Panc1 (cell line): ENCODE data around the gene RMI1. TPM values are rescaled to one million over a fixed set of nuclear protein-coding genes. Genes with fewer than 3 reads are reported as not detected.

ENCODE experiments used
- ATAC-seq: fragments of 200-7000 bp; cut with Tn5 transposase; 2 replicates; pipeline ENCODE4 v1.9.1; 2020; ENCODE audit warnings: mild to moderate bottlenecking, moderate library complexity
- BruUV-seq: library from RNA; stranded (reverse); fragments of 400-500 nt; replicated peaks from 2 replicates; lab custom pipeline; 2021; lab: Mats Ljungman, UMichigan
- CTCF ChIA-PET: fragments of 300-600 bp; sonication (Branson Sonifier 250); formaldehyde crosslinking; loops from one replicate; lab custom pipeline; 2022; ENCODE audit warnings: antibody characterized with exemption; lab: Charles Lee
- POLR2A ChIA-PET: fragments of 300-600 bp; sonication (Branson Sonifier 250); formaldehyde crosslinking; loops from one replicate; lab custom pipeline; 2022; ENCODE audit warnings: antibody characterized with exemption; lab: Charles Lee
- DNase-seq: peaks from one replicate; pipeline ENCODE4 v3.0.0-alpha.2; 2010; ENCODE audit warnings: low read depth, low spot score
- H3K27ac ChIP-seq: 2 replicates; pipeline ENCODE4 v1.5.1; 2011; ENCODE audit warnings: mild to moderate bottlenecking, low read length, inconsistent platforms
- H3K27me3 ChIP-seq: fragments of 200-500 bp; sonication (Bioruptor generic); 2 replicates; pipeline ENCODE4 v1.6.0; 2014; ENCODE audit warnings: low read length, inconsistent platforms; ENCODE audit not compliant: control insufficient read depth, insufficient read depth
- H3K36me3 ChIP-seq: fragments of 200-500 bp; sonication (Bioruptor generic); 2 replicates; pipeline ENCODE4 v1.5.1; 2014; ENCODE audit warnings: inconsistent platforms, mild to moderate bottlenecking, low read length, moderate library complexity; ENCODE audit not compliant: control insufficient read depth, insufficient read depth
- H3K4me1 ChIP-seq: 2 replicates; pipeline ENCODE4 v1.5.1; 2011; ENCODE audit warnings: inconsistent platforms, mild to moderate bottlenecking, low read length, moderate library complexity; ENCODE audit not compliant: control insufficient read depth, insufficient read depth
- H3K4me3 ChIP-seq, 2 experiments: 2 replicates each; pipeline ENCODE4 v1.5.1; 2011 to 2012; ENCODE audit warnings: low read depth in 2 of 2, low read length in 2 of 2, mild to moderate bottlenecking in 2 of 2, inconsistent platforms in 1 of 2, moderate library complexity in 1 of 2
- H3K9me3 ChIP-seq: fragments of 200-500 bp; sonication (Bioruptor generic); 2 replicates; pipeline ENCODE4 v1.5.1; 2014; ENCODE audit warnings: low read depth, mild to moderate bottlenecking, inconsistent platforms, low read length, moderate library complexity; ENCODE audit not compliant: control insufficient read depth, insufficient read depth
- CTCF ChIP-seq: fragments of 450-650 bp; IDR thresholded peaks from 2 replicates; pipeline ENCODE4 v1.5.1; 2017; ENCODE audit warnings: mild to moderate bottlenecking
- POLR2AphosphoS5 ChIP-seq: IDR thresholded peaks from 2 replicates; pipeline ENCODE4 v1.6.1; 2012; ENCODE audit warnings: mild to moderate bottlenecking, low read depth, low read length, moderate library complexity
- REST ChIP-seq, 2 experiments: IDR thresholded peaks; 2 replicates each; pipeline ENCODE4 v1.6.1; 2011 to 2012; ENCODE audit warnings: low read depth in 2 of 2, control low read depth in 1 of 2, low read length in 1 of 2, mild to moderate bottlenecking in 1 of 2, moderate library complexity in 1 of 2; ENCODE audit not compliant: insufficient read depth in 1 of 2
- SIN3A ChIP-seq: IDR thresholded peaks from 2 replicates; pipeline ENCODE4 v1.6.1; 2012; ENCODE audit warnings: low read depth, mild to moderate bottlenecking, low read length, moderate library complexity, borderline replicate concordance; ENCODE audit not compliant: insufficient read depth
- TCF7L2 ChIP-seq: IDR thresholded peaks from 2 replicates; pipeline ENCODE4 v1.6.1; 2011; ENCODE audit warnings: mild to moderate bottlenecking, low read depth, low read length, inconsistent platforms
- in situ Hi-C: cut with HindIII; loops from 2 replicates; pipeline ENCODE4 v1.10.0; 2016; ENCODE audit warnings: low sequenced_read_pairs, low pct_unique_long_range_greater_than_20kb
- intact Hi-C: fragments of 100-400 bp; cut with micrococcal nuclease; formaldehyde crosslinking; loops from one replicate; pipeline ENCODE4 v1.10.0; 2022; ENCODE audit not compliant: unreplicated experiment
- total RNA-seq: library from RNA; stranded (reverse); gene quantifications from one replicate; pipeline ENCODE4 v1.2.1, GENCODE V29; 2021; ENCODE audit not compliant: unreplicated experiment

RMI1 gene
- total RNA-seq, 1 experiment from 2014 or later: 14.6 TPM

GRCh38 chr9:83976372-83976771, 4.2 kb upstream of the RMI1 start:
- in situ Hi-C loops (no loop called here), intact Hi-C loops (no loop called here)
- H3K27me3 ChIP-seq: no peaks in the 10 kb centered on the region
- CTCF ChIA-PET: no interaction called here
- DNase-seq (no peak), ATAC-seq (no peak)
- no TSS peak for BruUV-seq
- POLR2A ChIA-PET: interaction anchor here (0.7 kb wide), 1 partner anchor 192 kb away, joined by 5 read pairs; no protein-coding TSS in a partner anchor
- no peak overlapping the region for H3K27ac ChIP-seq
- H3K4me3 ChIP-seq: no peak overlapping the region
- H3K4me1 ChIP-seq: peaks cover 10% of the 10 kb centered on the region; the same call in 1 of the 2 replicates
- no peaks in the 10 kb centered on the region for H3K9me3 ChIP-seq
- TF ChIP-seq SIN3A (no peak), CTCF (no peak), TCF7L2 (no peak), REST (IDR thresholded peaks at IDR 0.05; ENCODE audit: insufficient read depth in 1 of 2, low read depth in 2 of 2, low read length in 1 of 2) (no peak), POLR2AphosphoS5 (no peak)
- peaks cover 71% of the 10 kb centered on the region for H3K36me3 ChIP-seq

DNA sequence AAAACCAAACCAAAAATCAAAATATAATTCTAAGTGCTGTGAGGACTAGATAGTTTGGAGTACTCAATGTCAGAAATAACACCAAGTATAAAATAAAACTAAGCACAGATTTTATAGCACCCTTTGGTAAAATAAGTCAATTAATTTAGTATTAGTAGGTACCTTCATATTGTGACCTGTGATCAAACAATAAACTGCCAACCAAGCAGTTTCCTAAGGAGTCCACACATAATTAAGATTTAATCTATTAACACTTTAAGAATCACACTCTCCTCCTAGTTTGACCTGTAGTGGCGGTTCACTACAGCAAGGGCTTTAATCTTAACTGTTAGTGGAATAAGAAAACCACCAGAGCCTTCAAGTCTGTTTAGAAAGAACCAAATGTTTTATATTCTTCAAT, 3.4 kb upstream of the RMI1 start:
- in situ Hi-C loops: no loop called here
- peaks cover 10% of the 10 kb centered on the region; the same call in 1 of the 2 replicates for H3K4me1 ChIP-seq
- ChIA-PET CTCF (no interaction called here), POLR2A (interaction anchor here (0.7 kb wide), 1 partner anchor 192 kb away, joined by 5 read pairs; no protein-coding TSS in a partner anchor)
- no peaks in the 10 kb centered on the region for H3K9me3 ChIP-seq
- H3K4me3 ChIP-seq: peak overlapping the region; percentile 96; a peak in 3 of 4 replicates
- TF ChIP-seq REST (IDR thresholded peaks at IDR 0.05; ENCODE audit: insufficient read depth in 1 of 2, low read depth in 2 of 2, low read length in 1 of 2): no peak
- no peak for TF ChIP-seq SIN3A
- no peak for TF ChIP-seq TCF7L2
- peaks cover 68% of the 10 kb centered on the region for H3K36me3 ChIP-seq
- intact Hi-C loops: no loop called here
- ATAC-seq (no peak), DNase-seq (no peak)
- peak overlapping the region; percentile 51; the same call in 1 of the 2 replicates for H3K27ac ChIP-seq
- no TSS peak for BruUV-seq
- no peaks in the 10 kb centered on the region for H3K27me3 ChIP-seq
